ENCODE results near the gene GSS.

GSS gene

GRCh38 chr20:34955231-34956040 lies at the start of gene GSS, which contains the start of gene MYH7B:
GSS (minus strand) TSS chr20:34955806; CDS start chr20:34951852, 3,954 bp downstream.
MYH7B (plus strand) TSS chr20:34955868; CDS start chr20:34978006, 22,138 bp downstream.
- peak; percentile 94 for DNase-seq (ENCODE audit: low read depth)

GRCh38 chr20:35004749-35005462 lies 49.3 kb upstream of the GSS start:
- DNase-seq (ENCODE audit: low read depth): no peak

- DNase-seq (ENCODE audit: low read depth): no peak
These were observed 48.6 kb upstream of the GSS start for GRCh38 chr20:35004051-35004725.

GRCh38 chr20:35003211-35004031 lies 47.8 kb upstream of the GSS start:
- DNase-seq (ENCODE audit: low read depth): no peak

- no peak for DNase-seq (ENCODE audit: low read depth)
These were observed 47.0 kb upstream of the GSS start for GRCh38 chr20:35002426-35003210.

- DNase-seq (ENCODE audit: low read depth): no peak
These were observed 46.2 kb upstream of the GSS start for GRCh38 chr20:35001596-35002362.

GRCh38 chr20:35000922-35001595 lies 45.5 kb upstream of the GSS start:
- DNase-seq (ENCODE audit: low read depth): no peak

- no peak for DNase-seq (ENCODE audit: low read depth)
These were observed 44.8 kb upstream of the GSS start for GRCh38 chr20:35000311-35000921.

GRCh38 chr20:34999782-35000181 lies 44.2 kb upstream of the GSS start:
- DNase-seq (ENCODE audit: low read depth): no peak

GRCh38 chr20:34999021-34999451 lies 43.4 kb upstream of the GSS start:
- DNase-seq (ENCODE audit: low read depth): no peak

GRCh38 chr20:34998331-34998950 lies 42.8 kb upstream of the GSS start:
- DNase-seq (ENCODE audit: low read depth): no peak

- DNase-seq (ENCODE audit: low read depth): no peak
These were observed 42.2 kb upstream of the GSS start for GRCh38 chr20:34997774-34998173.

GRCh38 chr20:34997131-34997561 lies 41.5 kb upstream of the GSS start:
- DNase-seq (ENCODE audit: low read depth): no peak

GRCh38 chr20:34996243-34997028 lies 40.8 kb upstream of the GSS start:
- no peak for DNase-seq (ENCODE audit: low read depth)

GRCh38 chr20:34995696-34996095 lies 40.1 kb upstream of the GSS start:
- no peak for DNase-seq (ENCODE audit: low read depth)

GRCh38 chr20:34995192-34995591 lies 39.6 kb upstream of the GSS start:
- DNase-seq (ENCODE audit: low read depth): no peak

- no peak for DNase-seq (ENCODE audit: low read depth)
These were observed 39.0 kb upstream of the GSS start for GRCh38 chr20:34994509-34995131.

Measured in fibroblast of the conjunctiva (primary cell).